ENCODE measurements around the gene ANTXR1.

Gene ANTXR1

DNA sequence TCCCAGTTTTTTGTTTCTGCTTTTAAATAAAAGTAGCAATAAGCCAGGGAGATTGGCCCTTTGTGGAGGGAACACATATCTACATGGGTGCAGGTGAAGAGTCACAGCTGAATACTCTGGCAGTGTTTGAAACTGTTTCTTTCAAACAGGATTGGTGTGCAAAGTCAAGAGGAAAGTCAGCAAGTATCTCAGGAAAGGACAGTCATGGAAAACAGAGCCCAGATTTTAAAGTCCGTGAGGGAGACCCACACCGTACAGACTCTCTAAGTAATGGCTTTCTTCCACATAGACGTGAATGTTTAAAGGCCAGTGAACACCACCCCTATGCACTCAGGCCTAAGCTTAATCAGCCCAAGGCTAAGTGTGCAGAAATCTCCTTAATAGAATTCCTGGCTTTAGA, 278.7 kb downstream of the ANTXR1 start:
- no peak for TF ChIP-seq ZNF565 (CRISPR knock-in tag; conservative IDR thresholded peaks at IDR 0.05; ENCODE audit: low read depth)
- TF ChIP-seq PPARA (CRISPR knock-in tag; IDR thresholded peaks at IDR 0.05; ENCODE audit: borderline replicate concordance): no peak
- TF ChIP-seq RARB (CRISPR knock-in tag; IDR thresholded peaks at IDR 0.05): no peak
- TF ChIP-seq CSDC2 (CRISPR knock-in tag; IDR thresholded peaks at IDR 0.05): no peak
- TF ChIP-seq ARNTL (CRISPR knock-in tag; IDR thresholded peaks at IDR 0.05; ENCODE audit: borderline replicate concordance, low read depth): no peak
- no peak for TF ChIP-seq OSR1 (CRISPR knock-in tag; IDR thresholded peaks at IDR 0.05)
- no peak for TF ChIP-seq ESRRG (CRISPR knock-in tag; IDR thresholded peaks at IDR 0.05)
- TF ChIP-seq ZFP3 (CRISPR knock-in tag; IDR thresholded peaks at IDR 0.05): no peak
- peak; percentile 40 for ATAC-seq

DNA sequence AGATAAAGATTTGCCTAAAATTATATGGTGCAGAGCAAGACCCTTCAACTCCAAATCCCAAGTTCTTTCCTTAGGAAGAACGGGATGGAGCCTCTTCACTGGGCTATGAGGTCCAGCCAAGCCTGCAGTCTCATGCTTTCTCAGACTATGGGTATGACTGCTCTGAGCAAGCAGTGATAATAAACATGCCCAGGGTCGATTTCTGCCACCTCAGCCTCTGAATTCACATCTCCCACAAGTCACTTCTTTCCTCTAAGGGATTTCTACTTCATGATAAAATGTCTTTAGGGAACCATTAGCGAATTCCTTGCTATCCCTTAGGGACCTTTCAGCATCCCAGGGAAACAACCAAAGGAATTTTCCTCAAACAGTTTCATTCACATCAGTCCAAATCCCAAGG, 279.3 kb downstream of the ANTXR1 start:
- no peak for TF ChIP-seq TCF4 (CRISPR knock-in tag; IDR thresholded peaks at IDR 0.05; ENCODE audit: borderline replicate concordance)
- TF ChIP-seq ARNTL (CRISPR knock-in tag; IDR thresholded peaks at IDR 0.05; ENCODE audit: borderline replicate concordance, low read depth): no peak
- TF ChIP-seq, protein P1, sequence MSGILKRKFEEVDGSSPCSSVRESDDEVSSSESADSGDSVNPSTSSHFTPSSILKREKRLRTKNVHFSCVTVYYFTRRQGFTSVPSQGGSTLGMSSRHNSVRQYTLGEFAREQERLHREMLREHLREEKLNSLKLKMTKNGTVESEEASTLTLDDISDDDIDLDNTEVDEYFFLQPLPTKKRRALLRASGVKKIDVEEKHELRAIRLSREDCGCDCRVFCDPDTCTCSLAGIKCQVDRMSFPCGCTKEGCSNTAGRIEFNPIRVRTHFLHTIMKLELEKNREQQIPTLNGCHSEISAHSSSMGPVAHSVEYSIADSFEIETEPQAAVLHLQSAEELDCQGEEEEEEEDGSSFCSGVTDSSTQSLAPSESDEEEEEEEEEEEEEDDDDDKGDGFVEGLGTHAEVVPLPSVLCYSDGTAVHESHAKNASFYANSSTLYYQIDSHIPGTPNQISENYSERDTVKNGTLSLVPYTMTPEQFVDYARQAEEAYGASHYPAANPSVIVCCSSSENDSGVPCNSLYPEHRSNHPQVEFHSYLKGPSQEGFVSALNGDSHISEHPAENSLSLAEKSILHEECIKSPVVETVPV (CRISPR knock-in tag; IDR thresholded peaks at IDR 0.05): no peak
- TF ChIP-seq, protein P2, sequence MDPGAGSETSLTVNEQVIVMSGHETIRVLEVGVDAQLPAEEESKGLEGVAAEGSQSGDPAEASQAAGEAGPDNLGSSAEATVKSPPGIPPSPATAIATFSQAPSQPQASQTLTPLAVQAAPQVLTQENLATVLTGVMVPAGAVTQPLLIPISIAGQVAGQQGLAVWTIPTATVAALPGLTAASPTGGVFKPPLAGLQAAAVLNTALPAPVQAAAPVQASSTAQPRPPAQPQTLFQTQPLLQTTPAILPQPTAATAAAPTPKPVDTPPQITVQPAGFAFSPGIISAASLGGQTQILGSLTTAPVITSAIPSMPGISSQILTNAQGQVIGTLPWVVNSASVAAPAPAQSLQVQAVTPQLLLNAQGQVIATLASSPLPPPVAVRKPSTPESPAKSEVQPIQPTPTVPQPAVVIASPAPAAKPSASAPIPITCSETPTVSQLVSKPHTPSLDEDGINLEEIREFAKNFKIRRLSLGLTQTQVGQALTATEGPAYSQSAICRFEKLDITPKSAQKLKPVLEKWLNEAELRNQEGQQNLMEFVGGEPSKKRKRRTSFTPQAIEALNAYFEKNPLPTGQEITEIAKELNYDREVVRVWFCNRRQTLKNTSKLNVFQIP (CRISPR knock-in tag; IDR thresholded peaks at IDR 0.05; ENCODE audit: borderline replicate concordance, low read depth): no peak
- TF ChIP-seq, protein P3, sequence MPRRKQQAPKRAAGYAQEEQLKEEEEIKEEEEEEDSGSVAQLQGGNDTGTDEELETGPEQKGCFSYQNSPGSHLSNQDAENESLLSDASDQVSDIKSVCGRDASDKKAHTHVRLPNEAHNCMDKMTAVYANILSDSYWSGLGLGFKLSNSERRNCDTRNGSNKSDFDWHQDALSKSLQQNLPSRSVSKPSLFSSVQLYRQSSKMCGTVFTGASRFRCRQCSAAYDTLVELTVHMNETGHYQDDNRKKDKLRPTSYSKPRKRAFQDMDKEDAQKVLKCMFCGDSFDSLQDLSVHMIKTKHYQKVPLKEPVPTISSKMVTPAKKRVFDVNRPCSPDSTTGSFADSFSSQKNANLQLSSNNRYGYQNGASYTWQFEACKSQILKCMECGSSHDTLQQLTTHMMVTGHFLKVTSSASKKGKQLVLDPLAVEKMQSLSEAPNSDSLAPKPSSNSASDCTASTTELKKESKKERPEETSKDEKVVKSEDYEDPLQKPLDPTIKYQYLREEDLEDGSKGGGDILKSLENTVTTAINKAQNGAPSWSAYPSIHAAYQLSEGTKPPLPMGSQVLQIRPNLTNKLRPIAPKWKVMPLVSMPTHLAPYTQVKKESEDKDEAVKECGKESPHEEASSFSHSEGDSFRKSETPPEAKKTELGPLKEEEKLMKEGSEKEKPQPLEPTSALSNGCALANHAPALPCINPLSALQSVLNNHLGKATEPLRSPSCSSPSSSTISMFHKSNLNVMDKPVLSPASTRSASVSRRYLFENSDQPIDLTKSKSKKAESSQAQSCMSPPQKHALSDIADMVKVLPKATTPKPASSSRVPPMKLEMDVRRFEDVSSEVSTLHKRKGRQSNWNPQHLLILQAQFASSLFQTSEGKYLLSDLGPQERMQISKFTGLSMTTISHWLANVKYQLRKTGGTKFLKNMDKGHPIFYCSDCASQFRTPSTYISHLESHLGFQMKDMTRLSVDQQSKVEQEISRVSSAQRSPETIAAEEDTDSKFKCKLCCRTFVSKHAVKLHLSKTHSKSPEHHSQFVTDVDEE (CRISPR knock-in tag; IDR thresholded peaks at IDR 0.05): no peak
- no peak for TF ChIP-seq ZFP3 (CRISPR knock-in tag; IDR thresholded peaks at IDR 0.05)
- no peak for TF ChIP-seq PPARA (CRISPR knock-in tag; IDR thresholded peaks at IDR 0.05; ENCODE audit: borderline replicate concordance)
- no peak for TF ChIP-seq RARB (CRISPR knock-in tag; IDR thresholded peaks at IDR 0.05)
- TF ChIP-seq ZNF565 (CRISPR knock-in tag; conservative IDR thresholded peaks at IDR 0.05; ENCODE audit: low read depth): no peak
- TF ChIP-seq ESRRG (CRISPR knock-in tag; IDR thresholded peaks at IDR 0.05): no peak
- no peak for ATAC-seq

DNA sequence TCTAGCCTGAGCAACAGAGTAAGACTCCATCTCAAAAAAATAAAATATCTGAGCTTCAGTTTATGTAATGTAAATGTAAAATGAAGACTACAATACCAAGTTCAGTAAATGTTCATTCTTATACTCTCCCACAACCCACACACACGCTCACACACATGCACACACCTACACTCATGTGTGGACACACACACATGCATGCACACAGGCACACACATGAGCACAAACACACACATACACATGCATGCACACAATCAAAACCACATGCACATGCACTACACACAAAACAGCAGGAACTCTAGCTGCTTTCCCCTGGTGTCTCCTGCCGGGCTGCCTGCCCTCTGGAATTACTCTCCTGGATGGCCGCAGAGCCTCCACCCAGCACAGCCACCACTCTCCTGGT, 283.4 kb downstream of the ANTXR1 start:
- ATAC-seq: no peak

More for the DNA sequence above, 283.4 kb downstream of the ANTXR1 start:
- TF ChIP-seq, protein P2 (CRISPR knock-in tag; IDR thresholded peaks at IDR 0.05; ENCODE audit: borderline replicate concordance, low read depth): no peak
- TF ChIP-seq TOX (CRISPR knock-in tag; IDR thresholded peaks at IDR 0.05; ENCODE audit: borderline replicate concordance) (no peak), GLIS3 (CRISPR knock-in tag; IDR thresholded peaks at IDR 0.05) (no peak), ZFP30 (CRISPR knock-in tag; IDR thresholded peaks at IDR 0.05) (no peak), TCF4 (CRISPR knock-in tag; IDR thresholded peaks at IDR 0.05; ENCODE audit: borderline replicate concordance) (no peak), BACH2 (CRISPR knock-in tag; IDR thresholded peaks at IDR 0.05; ENCODE audit: borderline replicate concordance) (no peak), ISL1 (CRISPR knock-in tag; IDR thresholded peaks at IDR 0.05) (no peak), ESRRG (CRISPR knock-in tag; IDR thresholded peaks at IDR 0.05) (no peak), CSDC2 (CRISPR knock-in tag; IDR thresholded peaks at IDR 0.05) (no peak), SNAI2 (CRISPR knock-in tag; IDR thresholded peaks at IDR 0.05) (no peak), OSR1 (CRISPR knock-in tag; IDR thresholded peaks at IDR 0.05) (no peak), ZC3H10 (CRISPR knock-in tag; IDR thresholded peaks at IDR 0.05) (no peak), ZNF70 (CRISPR knock-in tag; IDR thresholded peaks at IDR 0.05) (no peak), RARB (CRISPR knock-in tag; IDR thresholded peaks at IDR 0.05) (no peak), PPARA (CRISPR knock-in tag; IDR thresholded peaks at IDR 0.05; ENCODE audit: borderline replicate concordance) (no peak), ZNF8 (CRISPR knock-in tag; IDR thresholded peaks at IDR 0.05) (no peak), ZFP3 (CRISPR knock-in tag; IDR thresholded peaks at IDR 0.05) (no peak)
- TF ChIP-seq, protein P4, sequence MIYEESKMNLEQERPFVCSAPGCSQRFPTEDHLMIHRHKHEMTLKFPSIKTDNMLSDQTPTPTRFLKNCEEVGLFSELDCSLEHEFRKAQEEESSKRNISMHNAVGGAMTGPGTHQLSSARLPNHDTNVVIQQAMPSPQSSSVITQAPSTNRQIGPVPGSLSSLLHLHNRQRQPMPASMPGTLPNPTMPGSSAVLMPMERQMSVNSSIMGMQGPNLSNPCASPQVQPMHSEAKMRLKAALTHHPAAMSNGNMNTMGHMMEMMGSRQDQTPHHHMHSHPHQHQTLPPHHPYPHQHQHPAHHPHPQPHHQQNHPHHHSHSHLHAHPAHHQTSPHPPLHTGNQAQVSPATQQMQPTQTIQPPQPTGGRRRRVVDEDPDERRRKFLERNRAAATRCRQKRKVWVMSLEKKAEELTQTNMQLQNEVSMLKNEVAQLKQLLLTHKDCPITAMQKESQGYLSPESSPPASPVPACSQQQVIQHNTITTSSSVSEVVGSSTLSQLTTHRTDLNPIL (CRISPR knock-in tag; IDR thresholded peaks at IDR 0.05; ENCODE audit: low read depth): no peak
- TF ChIP-seq, protein P1 (CRISPR knock-in tag; IDR thresholded peaks at IDR 0.05): no peak
